GM18526 (cell line): ENCODE measurements around the gene CHDH.

Experiments
- POLR2A ChIP-seq: IDR thresholded peaks from 3 replicates; pipeline ENCODE4 v1.6.1; 2011; ENCODE audit not compliant: insufficient read length; ENCODE audit errors: extremely low read depth

Gene CHDH

DNA sequence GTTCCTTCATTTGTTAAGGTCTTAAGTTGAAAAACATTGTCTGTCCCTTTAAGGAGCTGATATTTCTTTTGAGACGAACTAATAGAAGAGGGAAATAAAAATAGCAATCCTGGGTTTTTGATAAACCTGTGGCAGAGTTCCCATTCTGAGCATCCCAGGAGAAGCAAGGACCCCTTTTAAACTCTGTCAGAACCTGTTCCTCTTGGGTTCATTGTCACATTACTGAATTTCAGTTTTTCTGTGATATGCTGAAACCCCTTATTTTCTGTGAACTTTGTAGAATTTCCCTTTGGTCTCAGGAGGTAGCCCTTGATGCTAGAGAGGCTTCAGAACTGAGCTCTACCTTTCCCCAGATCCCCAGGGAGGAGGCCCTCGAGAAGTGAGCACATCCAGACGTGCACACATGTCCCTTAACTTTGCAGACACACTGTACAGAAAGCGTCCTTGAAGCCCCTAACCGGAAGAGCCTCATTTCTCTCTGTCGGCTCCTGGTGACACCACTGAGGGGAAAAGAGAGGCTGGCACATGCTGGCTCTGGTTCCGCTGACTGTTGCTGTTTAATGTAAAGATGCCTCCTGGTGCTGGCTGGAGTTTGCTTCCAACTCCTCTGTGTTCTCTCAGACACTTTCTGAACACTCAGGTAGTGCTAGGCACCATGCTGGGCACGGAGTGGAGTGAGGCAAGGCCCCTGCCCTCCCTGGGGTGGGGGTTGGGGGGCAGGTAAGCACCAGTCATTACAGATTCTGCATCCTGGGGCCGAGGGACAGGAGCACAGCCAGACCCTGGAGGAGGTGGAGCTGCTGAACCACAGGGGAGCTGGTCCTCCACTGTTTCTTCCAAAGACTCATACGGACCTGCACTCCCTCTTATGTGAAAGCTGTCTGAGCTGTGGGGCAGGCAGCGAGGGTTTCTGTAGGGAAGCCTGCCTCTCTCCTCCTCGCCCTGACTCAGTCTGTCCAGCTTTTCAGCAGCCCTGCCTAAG, 77.5 kb downstream of the CHDH start:
- no peak for TF ChIP-seq POLR2A

DNA sequence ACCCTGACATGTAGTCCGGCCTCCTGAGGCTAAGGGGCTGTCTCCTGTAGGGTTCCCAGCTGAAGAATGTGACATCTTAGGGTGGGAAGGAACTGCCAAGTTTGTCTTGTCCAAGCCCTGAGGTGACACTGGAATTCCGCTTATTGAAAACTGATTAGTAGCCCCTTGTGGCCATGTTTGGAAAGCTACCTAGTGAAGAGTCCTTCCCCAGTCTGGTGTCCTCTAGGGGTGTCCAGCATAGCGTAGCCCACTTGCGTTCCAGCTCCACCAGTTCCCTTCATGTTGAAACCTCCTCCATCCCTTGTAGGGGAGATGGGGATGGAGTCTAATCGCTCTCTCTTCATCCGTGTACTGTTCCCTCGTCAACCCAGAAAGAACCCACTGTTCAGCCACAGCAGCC, 79.5 kb downstream of the CHDH start:
- no peak for TF ChIP-seq POLR2A

DNA sequence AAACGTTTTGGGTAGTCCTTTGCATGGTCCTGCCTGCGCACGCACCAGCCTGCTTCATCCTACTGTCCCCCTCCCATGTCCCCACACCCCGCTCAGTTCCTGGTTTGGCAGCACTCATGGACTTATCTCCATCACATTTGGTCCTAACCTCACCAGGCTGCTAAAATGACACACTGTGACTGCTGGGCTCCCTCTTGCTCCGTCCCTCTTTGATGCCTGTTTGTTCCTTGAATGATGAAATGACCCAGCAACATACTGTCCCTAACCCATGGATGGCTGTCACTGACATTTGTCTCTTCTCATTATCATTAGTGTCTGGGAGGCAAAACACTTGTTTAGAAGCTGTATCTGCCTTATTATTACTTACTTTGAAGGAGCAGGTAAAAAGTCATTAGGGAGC, 80.5 kb downstream of the CHDH start:
- no peak for TF ChIP-seq POLR2A

DNA sequence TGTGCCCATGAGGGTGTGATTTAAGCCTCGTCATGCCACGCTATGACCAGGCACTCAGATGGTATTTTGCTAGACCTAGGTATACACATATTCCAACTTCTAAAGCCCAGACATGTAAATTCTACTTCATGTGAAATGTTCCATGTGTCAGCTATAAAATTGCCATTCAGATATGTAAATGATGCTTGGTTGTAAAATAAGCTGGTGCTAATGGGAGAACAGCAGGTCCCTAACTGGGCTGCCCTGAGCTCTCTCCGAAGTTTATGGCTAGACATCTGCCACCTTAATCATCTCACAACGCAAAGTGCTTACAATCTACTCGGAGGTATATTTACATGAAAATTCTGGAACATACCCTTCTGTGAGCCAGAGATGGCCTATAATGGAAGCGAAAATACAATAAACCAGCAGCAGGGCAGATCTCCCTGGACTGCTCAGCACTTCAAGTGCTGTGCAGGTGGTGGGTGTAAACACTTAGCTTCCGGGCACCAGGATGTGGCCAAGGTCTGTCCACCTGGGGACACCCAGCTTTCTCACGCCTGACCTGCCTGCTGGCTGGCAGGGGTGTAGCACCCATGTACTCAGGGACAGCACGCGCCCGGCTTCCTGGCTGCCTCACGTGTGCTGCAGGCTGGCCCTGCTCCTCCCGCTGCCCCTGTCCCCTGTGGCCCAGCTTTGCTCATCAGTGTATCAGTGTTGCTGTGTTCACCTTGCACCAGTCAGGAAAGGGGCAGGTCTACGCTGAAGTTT, 82.0 kb downstream of the CHDH start:
- TF ChIP-seq POLR2A = no peak

DNA sequence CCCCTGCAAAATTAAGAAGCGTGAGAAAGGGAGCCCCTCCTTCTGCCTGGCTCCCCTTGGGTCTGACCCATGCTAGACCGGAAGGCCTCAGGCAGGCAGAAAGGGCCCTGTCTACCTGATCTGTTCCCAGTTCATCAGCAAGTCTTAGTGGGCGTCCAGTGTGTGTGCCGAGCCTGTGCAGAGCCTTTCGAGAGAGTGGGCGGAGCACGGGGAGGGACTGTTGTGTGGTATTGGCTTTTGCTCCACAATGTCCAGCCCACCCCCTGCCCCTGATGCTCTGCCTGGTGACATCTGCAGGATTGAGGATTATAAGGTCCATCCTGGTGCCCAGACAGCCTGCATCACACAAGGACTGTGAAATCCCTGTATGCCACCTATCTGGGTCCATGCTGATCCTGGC, 82.9 kb downstream of the CHDH start:
- TF ChIP-seq POLR2A = no peak
